HEK293T (cell line): Measurements from ENCODE around the gene NPBWR2.
"Not testable (repeated sequence)": the region's sequence is repeated elsewhere in the genome, so short reads cannot be mapped to it uniquely, and the experiment has no call there.

Experiments
- CTCF ChIA-PET: fragments of 350-600 bp; formaldehyde crosslinking; extraction: SDS; loops from one replicate; lab custom pipeline; 2021; ENCODE audit warnings: antibody characterized with exemption, inconsistent platforms; lab: Yijun Ruan, JAX
- POLR2A ChIA-PET: fragments of 350-600 bp; formaldehyde crosslinking; extraction: SDS; loops from one replicate; lab custom pipeline; 2020; ENCODE audit warnings: antibody characterized with exemption, inconsistent platforms; lab: Yijun Ruan, JAX
- DNase-seq: peaks from one replicate; pipeline ENCODE4 v3.0.0; 2012; ENCODE audit warnings: mixed read lengths; ENCODE audit errors: extremely low spot score
- ARNT ChIP-seq: fragments of 450-650 bp; IDR thresholded peaks from 2 replicates; pipeline ENCODE4 v1.6.1; 2017; ENCODE audit warnings: mild to moderate bottlenecking
- BHLHE40 ChIP-seq: fragments of 450-650 bp; IDR thresholded peaks from 2 replicates; pipeline ENCODE4 v1.6.1; 2016; ENCODE audit warnings: mild to moderate bottlenecking, moderate library complexity, borderline replicate concordance
- CTBP1 ChIP-seq: fragments of 450-650 bp; IDR thresholded peaks from 2 replicates; pipeline ENCODE4 v1.6.1; 2016; ENCODE audit warnings: borderline replicate concordance
- ELF4 ChIP-seq: fragments of 450-650 bp; IDR thresholded peaks from 2 replicates; pipeline ENCODE4 v1.6.1; 2017; ENCODE audit warnings: antibody characterized with exemption
- FOXA1 ChIP-seq: fragments of 450-650 bp; IDR thresholded peaks from 2 replicates; pipeline ENCODE4 v1.6.1; 2016; ENCODE audit warnings: mild to moderate bottlenecking
- FOXK2 ChIP-seq: fragments of 450-650 bp; IDR thresholded peaks from 2 replicates; pipeline ENCODE4 v1.6.1; 2016; ENCODE audit warnings: mild to moderate bottlenecking
- FOXM1 ChIP-seq: fragments of 450-650 bp; IDR thresholded peaks from 2 replicates; pipeline ENCODE4 v1.6.1; 2017; ENCODE audit warnings: mild to moderate bottlenecking, borderline replicate concordance
- HDGF ChIP-seq: fragments of 450-650 bp; IDR thresholded peaks from 2 replicates; pipeline ENCODE4 v1.6.1; 2017; ENCODE audit warnings: antibody characterized with exemption, borderline replicate concordance
- L3MBTL2 ChIP-seq: fragments of 450-650 bp; conservative IDR thresholded peaks from 2 replicates; pipeline ENCODE4 v1.6.1; 2016; ENCODE audit warnings: mild to moderate bottlenecking
- LEF1 ChIP-seq: fragments of 450-650 bp; IDR thresholded peaks from 2 replicates; pipeline ENCODE4 v1.6.1; 2017; ENCODE audit warnings: mild to moderate bottlenecking, borderline replicate concordance
- NFRKB ChIP-seq: fragments of 450-650 bp; IDR thresholded peaks from 2 replicates; pipeline ENCODE4 v1.6.1; 2016; ENCODE audit warnings: mild to moderate bottlenecking, moderate library complexity
- SP1 ChIP-seq: fragments of 450-650 bp; IDR thresholded peaks from 2 replicates; pipeline ENCODE4 v1.6.1; 2017
- SUZ12 ChIP-seq: fragments of 450-650 bp; IDR thresholded peaks from 2 replicates; pipeline ENCODE4 v1.6.1; 2016; ENCODE audit warnings: mild to moderate bottlenecking
- TARDBP ChIP-seq: fragments of 450-650 bp; IDR thresholded peaks from 2 replicates; pipeline ENCODE4 v1.6.1; 2016
- ZNF384 ChIP-seq: fragments of 450-650 bp; IDR thresholded peaks from 2 replicates; pipeline ENCODE4 v1.6.1; 2016
- TF ChIP-seq, protein P1 (sequence below): fragments of 450-650 bp; IDR thresholded peaks from 2 replicates; pipeline ENCODE4 v1.6.1; 2016

Gene NPBWR2

DNA sequence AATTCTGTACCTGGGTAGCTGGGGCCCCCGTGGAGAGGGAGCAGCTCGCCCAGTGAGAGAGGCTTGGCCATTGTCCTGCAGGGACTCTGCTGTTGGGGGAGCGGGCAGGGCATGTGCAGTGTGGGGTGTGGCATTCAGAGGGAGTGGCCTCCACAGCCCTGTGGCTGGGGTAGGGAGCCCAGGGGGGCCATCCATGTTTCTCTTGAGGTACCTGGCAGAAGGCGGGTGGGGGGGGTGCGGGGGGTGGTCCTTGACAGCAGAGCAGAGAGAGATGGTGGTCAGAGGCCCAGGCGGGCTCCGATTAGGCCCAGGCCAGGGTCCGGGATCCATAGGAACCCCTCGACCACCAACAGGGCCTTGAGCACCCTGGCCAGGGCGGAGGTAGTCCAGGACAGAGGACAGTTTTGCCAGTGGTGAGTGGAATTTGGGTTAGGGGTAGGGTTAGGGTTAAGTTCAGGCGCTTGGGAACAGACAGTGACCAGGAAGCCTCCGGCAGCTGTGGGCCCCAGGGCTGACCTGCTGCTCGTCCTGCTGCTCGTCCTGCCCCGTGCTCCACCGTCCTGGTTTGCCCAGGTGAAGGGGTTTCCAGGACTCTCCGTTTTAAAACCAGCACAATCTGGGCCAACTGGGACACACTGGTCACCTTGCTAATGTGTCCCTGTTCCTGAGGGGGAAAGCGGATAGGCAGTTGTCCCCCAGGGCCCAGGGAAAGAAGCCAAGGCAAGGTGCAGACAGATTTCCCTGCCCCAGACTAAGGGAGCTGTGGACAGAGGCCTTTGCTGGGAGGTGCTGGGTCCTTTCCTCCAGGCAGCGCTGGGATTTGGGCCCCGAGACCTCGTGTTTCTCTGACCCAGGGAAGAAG is 32.1 kb upstream of the NPBWR2 start:
- CTCF ChIA-PET = no interaction called here

DNA sequence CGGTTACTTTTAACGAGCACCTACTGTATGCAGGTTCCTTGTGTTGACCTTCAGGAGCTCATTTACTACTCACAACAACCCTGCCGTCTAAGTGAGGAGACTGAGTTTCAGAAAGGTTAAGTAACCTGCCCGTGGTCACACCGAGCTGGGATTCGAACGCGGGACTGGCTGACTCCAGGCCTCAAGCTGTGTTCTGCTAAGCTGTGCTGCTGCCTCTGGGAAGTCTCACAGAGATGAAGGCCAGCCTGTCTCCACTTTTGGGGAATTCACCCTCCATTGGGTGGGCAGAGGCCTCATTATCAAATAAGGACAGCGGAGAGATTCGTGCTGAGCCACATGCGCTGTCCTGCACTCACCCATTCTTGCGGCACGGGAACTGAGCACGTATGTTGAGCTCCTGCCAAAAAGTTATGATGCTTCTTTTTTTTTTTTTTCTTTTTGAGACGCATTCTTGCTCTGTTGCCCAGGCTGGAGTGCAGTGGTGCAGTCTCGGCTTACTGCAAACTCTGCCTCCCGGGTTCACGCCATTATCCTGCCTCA is 31.0 kb upstream of the NPBWR2 start:
- DNase-seq = no peak
- POLR2A ChIA-PET = no interaction called here
- TF ChIP-seq NFRKB = no peak
- no peak for TF ChIP-seq CTBP1
- TF ChIP-seq FOXK2 = no peak
- TF ChIP-seq SUZ12 = no peak
- TF ChIP-seq L3MBTL2 = no peak
- no peak for TF ChIP-seq FOXM1
- TF ChIP-seq ELF4 = no peak
- TF ChIP-seq, protein P1, sequence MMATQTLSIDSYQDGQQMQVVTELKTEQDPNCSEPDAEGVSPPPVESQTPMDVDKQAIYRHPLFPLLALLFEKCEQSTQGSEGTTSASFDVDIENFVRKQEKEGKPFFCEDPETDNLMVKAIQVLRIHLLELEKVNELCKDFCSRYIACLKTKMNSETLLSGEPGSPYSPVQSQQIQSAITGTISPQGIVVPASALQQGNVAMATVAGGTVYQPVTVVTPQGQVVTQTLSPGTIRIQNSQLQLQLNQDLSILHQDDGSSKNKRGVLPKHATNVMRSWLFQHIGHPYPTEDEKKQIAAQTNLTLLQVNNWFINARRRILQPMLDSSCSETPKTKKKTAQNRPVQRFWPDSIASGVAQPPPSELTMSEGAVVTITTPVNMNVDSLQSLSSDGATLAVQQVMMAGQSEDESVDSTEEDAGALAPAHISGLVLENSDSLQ = no peak
- no peak for TF ChIP-seq FOXA1
- no peak for TF ChIP-seq ZNF384
- TF ChIP-seq TARDBP = no peak
- TF ChIP-seq ARNT = no peak
- no peak for TF ChIP-seq BHLHE40
- TF ChIP-seq LEF1 = no peak
- no peak for TF ChIP-seq HDGF
- TF ChIP-seq SP1 = no peak
- CTCF ChIA-PET = no interaction called here

More for the DNA sequence above, 32.1 kb upstream of the NPBWR2 start:
- no peak for DNase-seq
- no peak for TF ChIP-seq ARNT
- POLR2A ChIA-PET = no interaction called here

DNA sequence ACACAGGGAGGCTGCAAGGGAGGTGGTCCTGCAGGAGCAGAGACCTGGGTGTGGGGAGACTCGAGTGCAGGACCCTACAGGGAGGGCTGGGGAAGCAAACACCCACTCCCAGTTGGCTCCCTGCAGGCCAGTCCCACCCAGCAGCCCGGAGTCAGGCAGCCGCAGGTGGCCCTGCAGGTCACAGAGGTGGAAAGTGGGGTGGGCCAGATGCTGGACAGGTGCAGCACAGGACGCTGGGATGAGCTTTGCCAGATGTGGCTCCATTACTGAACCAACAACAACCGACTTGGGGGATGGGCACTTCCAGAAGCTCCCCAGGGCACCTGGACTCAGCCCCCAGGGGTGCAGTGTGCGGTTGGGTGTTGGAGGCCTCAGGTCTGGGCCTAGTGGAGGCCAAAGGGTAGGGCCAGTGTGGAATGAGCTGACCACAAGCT is 30.2 kb upstream of the NPBWR2 start:
- ChIA-PET CTCF (no interaction called here), POLR2A (no interaction called here)
- no peak for DNase-seq
- no peak for TF ChIP-seq NFRKB
- TF ChIP-seq FOXA1 = no peak
- TF ChIP-seq FOXK2 = no peak
- TF ChIP-seq FOXM1 = no peak
- TF ChIP-seq ZNF384 = no peak
- no peak for TF ChIP-seq L3MBTL2
- no peak for TF ChIP-seq CTBP1
- TF ChIP-seq TARDBP = no peak
- no peak for TF ChIP-seq LEF1

DNA sequence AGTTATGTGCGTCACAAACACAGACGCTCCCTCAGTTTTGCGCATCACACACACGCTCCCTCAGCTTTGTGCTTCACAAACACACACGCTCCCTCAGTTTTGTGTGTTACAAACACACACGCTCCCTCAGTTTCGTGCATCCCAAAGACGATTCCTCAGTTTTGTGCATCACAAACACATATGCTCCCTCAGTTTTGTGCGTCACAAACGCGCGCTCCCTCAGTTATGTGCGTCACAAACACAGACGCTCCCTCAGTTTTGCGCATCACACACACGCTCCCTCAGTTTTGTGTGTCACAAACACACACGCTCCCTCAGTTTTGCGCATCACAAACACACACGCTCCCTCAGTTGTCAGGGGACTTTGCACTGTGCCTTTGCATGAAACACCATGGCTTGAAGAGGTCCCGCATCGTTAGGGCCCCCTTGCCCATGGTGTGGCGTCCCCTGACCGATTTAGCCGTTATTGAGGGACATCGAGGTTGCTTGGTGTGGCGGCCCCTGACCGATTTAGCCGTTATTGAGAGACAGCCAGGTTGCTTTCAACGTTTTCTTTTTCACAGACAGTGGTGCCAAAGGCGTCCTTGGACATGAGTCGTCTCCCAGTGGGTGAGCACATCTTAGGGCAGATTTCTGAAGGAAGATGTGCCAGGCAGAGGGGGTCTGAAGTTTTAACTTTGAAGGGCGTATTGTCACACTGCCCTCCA is 28.8 kb upstream of the NPBWR2 start:
- no peak for DNase-seq
- ChIA-PET CTCF (no interaction called here), POLR2A (no interaction called here)
- TF ChIP-seq TARDBP = no peak
- no peak for TF ChIP-seq L3MBTL2
- TF ChIP-seq ARNT = no peak
- TF ChIP-seq BHLHE40 = no peak
- TF ChIP-seq ELF4 = no peak
- no peak for TF ChIP-seq SUZ12
- no peak for TF ChIP-seq FOXA1
- TF ChIP-seq FOXM1 = no peak
- TF ChIP-seq, protein P1 = no peak
- no peak for TF ChIP-seq LEF1
- no peak for TF ChIP-seq SP1
- no peak for TF ChIP-seq HDGF

DNA sequence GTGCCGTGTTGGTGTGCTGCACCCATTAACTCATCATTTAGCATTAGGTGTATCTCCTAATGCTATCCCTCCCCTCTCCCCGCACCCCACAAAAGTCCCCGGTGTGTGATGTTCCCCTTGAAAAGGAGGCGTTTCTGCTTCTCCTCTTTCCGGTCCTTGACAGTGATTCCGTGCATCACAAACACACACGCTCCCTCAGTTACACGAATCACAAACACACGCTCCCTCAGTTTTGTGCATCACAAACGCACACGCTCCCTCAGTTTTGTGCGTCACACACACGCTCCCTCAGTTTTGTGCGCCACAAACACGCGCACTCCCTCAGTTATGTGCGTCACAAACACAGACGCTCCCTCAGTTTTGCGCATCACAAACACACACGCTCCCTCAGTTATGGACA is 27.4 kb upstream of the NPBWR2 start:
- CTCF ChIA-PET, POLR2A ChIA-PET, DNase-seq: not testable (repeated sequence)

DNA sequence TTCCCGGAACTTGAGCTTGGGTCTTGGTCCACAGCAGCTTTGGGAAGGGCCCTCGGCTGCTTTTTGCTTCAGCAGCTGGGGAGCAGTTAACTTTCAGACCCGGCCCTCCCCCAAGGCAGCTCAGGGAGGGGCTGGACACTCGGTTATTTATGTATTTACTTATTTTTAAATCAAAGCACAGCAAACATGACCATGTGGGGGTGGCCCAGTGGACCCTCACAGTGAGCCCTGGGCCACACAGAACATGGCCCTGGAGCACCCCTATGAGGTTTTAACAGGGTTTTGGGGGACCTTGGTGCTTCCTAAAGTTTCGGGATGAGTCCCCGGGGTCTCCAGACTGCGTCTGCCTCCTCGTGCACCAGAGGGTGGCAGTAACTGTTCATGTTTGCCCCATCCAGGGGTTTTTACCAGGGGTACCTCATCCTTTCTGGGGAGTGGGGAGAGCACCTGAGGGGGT is 26.6 kb upstream of the NPBWR2 start:
- no peak for DNase-seq
- TF ChIP-seq BHLHE40 = no peak
- TF ChIP-seq ARNT = no peak
- TF ChIP-seq FOXA1 = no peak
- TF ChIP-seq LEF1 = no peak
- ChIA-PET POLR2A (no interaction called here), CTCF (no interaction called here)

DNA sequence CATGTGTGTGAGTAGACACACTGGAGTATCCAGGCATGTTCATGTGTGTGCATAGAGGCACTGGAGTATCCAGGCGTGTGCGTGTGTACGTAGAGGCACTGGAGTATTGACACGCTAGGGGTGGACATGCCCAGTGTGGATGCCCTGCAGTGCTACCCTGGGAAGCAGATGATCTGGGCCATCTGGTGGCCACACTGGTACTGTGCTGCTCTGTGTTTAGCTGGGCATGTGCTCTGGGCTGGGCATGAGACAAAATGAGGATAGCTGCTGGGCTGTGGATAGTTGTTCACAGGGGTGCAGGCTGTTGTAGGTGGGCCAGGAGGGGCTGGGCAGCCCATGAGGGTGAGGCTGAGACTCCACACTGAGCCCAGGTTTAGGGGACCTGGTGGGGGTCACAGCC is 24.0 kb upstream of the NPBWR2 start:
- TF ChIP-seq ZNF384 (no peak), TARDBP (no peak), ARNT (no peak), SUZ12 (no peak), ELF4 (no peak), CTBP1 (no peak)
- TF ChIP-seq, protein P1 = no peak
- CTCF ChIA-PET = no interaction called here
- POLR2A ChIA-PET = no interaction called here
- DNase-seq = no peak
